Measurements from ENCODE around the gene L1CAM.

The L1CAM gene

GRCh38 chrX:153824348-153824747 lies 61.6 kb downstream of the L1CAM start:
- Histone ChIP-seq H3K27ac (ENCODE audit: extremely low read depth, low read depth, low read length) (no peak overlapping the region), H3K9me3 (ENCODE audit: control insufficient read depth, insufficient read depth, low read depth, low read length) (no peaks in the 10 kb centered on the region), H3K4me3 (ENCODE audit: low read depth, low read length) (no peak overlapping the region), H3K36me3 (ENCODE audit: control insufficient read depth in 2 of 2, insufficient read depth in 1 of 2, low read length in 2 of 2) (no peaks in the 10 kb centered on the region), H3K4me1 (ENCODE audit: control insufficient read depth, insufficient read depth, low read length) (no peaks in the 10 kb centered on the region)
- no peak for TF ChIP-seq OVOL3 (tag by site-specific recombination; IDR thresholded peaks at IDR 0.05)
- TF ChIP-seq ZNF292 (tag by site-specific recombination; IDR thresholded peaks at IDR 0.05; ENCODE audit: borderline replicate concordance, low read depth): no peak
- TF ChIP-seq, protein P1, sequence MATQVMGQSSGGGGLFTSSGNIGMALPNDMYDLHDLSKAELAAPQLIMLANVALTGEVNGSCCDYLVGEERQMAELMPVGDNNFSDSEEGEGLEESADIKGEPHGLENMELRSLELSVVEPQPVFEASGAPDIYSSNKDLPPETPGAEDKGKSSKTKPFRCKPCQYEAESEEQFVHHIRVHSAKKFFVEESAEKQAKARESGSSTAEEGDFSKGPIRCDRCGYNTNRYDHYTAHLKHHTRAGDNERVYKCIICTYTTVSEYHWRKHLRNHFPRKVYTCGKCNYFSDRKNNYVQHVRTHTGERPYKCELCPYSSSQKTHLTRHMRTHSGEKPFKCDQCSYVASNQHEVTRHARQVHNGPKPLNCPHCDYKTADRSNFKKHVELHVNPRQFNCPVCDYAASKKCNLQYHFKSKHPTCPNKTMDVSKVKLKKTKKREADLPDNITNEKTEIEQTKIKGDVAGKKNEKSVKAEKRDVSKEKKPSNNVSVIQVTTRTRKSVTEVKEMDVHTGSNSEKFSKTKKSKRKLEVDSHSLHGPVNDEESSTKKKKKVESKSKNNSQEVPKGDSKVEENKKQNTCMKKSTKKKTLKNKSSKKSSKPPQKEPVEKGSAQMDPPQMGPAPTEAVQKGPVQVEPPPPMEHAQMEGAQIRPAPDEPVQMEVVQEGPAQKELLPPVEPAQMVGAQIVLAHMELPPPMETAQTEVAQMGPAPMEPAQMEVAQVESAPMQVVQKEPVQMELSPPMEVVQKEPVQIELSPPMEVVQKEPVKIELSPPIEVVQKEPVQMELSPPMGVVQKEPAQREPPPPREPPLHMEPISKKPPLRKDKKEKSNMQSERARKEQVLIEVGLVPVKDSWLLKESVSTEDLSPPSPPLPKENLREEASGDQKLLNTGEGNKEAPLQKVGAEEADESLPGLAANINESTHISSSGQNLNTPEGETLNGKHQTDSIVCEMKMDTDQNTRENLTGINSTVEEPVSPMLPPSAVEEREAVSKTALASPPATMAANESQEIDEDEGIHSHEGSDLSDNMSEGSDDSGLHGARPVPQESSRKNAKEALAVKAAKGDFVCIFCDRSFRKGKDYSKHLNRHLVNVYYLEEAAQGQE (tag by site-specific recombination; IDR thresholded peaks at IDR 0.05): no peak
- no peak for TF ChIP-seq ZNF10 (tag by site-specific recombination; IDR thresholded peaks at IDR 0.05)
- no peak for TF ChIP-seq FEZF1 (tag by site-specific recombination; IDR thresholded peaks at IDR 0.05)
- no peak for TF ChIP-seq ZBTB20 (tag by site-specific recombination; IDR thresholded peaks at IDR 0.05)
- TF ChIP-seq ZNF423 (tag by site-specific recombination; IDR thresholded peaks at IDR 0.05): no peak
- TF ChIP-seq EGR2 (tag by site-specific recombination; IDR thresholded peaks at IDR 0.05; ENCODE audit: low read depth): no peak
- CTCF ChIA-PET: no interaction called here
- POLR2A ChIA-PET: no interaction called here

DNA sequence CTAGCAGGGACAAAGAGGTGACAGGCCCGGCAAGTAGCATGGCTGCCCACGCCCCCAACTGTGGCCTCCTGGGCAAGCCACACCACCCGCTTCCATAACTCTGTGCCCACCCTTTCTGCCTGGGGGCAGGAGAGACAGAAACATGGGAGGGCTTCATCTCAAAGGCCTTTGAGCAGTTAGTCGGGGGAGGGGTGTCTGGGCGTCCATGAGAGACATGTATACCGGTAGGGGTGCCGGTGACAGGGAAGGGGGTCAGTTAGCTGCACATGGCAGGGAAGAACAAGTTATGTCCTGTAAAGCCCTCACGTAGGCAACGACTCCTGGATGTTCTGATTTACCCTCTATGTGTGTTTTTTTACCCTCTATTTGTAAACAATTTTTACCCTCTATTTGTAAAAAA lies 64.9 kb downstream of the L1CAM start:
- H3K36me3 ChIP-seq (ENCODE audit: control insufficient read depth in 2 of 2, insufficient read depth in 1 of 2, low read length in 2 of 2): no peaks in the 10 kb centered on the region
- no peak overlapping the region for H3K4me3 ChIP-seq (ENCODE audit: low read depth, low read length)
- no peak for TF ChIP-seq HIC1 (tag by site-specific recombination; IDR thresholded peaks at IDR 0.05)
- TF ChIP-seq ZNF843 (tag by site-specific recombination; IDR thresholded peaks at IDR 0.05): no peak
- TF ChIP-seq KLF7 (tag by site-specific recombination; IDR thresholded peaks at IDR 0.05; ENCODE audit: borderline replicate concordance): no peak
- no peak for TF ChIP-seq ZFP41 (tag by site-specific recombination; IDR thresholded peaks at IDR 0.05; ENCODE audit: borderline replicate concordance)
- no peak for TF ChIP-seq ZBTB20 (tag by site-specific recombination; IDR thresholded peaks at IDR 0.05)
- no peak for TF ChIP-seq ZNF423 (tag by site-specific recombination; IDR thresholded peaks at IDR 0.05)
- no peak for TF ChIP-seq ZNF664 (tag by site-specific recombination; IDR thresholded peaks at IDR 0.05)
- TF ChIP-seq ZIC2 (tag by site-specific recombination; IDR thresholded peaks at IDR 0.05): no peak
- TF ChIP-seq ZNF121 (tag by site-specific recombination; IDR thresholded peaks at IDR 0.05): no peak
- TF ChIP-seq ZNF2 (tag by site-specific recombination; IDR thresholded peaks at IDR 0.05): no peak
- TF ChIP-seq ZNF148 (tag by site-specific recombination; IDR thresholded peaks at IDR 0.05; ENCODE audit: borderline replicate concordance): no peak
- TF ChIP-seq, protein P2, sequence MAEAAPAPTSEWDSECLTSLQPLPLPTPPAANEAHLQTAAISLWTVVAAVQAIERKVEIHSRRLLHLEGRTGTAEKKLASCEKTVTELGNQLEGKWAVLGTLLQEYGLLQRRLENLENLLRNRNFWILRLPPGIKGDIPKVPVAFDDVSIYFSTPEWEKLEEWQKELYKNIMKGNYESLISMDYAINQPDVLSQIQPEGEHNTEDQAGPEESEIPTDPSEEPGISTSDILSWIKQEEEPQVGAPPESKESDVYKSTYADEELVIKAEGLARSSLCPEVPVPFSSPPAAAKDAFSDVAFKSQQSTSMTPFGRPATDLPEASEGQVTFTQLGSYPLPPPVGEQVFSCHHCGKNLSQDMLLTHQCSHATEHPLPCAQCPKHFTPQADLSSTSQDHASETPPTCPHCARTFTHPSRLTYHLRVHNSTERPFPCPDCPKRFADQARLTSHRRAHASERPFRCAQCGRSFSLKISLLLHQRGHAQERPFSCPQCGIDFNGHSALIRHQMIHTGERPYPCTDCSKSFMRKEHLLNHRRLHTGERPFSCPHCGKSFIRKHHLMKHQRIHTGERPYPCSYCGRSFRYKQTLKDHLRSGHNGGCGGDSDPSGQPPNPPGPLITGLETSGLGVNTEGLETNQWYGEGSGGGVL (tag by site-specific recombination; IDR thresholded peaks at IDR 0.05): no peak
- TF ChIP-seq, protein P3, sequence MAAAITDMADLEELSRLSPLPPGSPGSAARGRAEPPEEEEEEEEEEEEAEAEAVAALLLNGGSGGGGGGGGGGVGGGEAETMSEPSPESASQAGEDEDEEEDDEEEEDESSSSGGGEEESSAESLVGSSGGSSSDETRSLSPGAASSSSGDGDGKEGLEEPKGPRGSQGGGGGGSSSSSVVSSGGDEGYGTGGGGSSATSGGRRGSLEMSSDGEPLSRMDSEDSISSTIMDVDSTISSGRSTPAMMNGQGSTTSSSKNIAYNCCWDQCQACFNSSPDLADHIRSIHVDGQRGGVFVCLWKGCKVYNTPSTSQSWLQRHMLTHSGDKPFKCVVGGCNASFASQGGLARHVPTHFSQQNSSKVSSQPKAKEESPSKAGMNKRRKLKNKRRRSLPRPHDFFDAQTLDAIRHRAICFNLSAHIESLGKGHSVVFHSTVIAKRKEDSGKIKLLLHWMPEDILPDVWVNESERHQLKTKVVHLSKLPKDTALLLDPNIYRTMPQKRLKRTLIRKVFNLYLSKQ (tag by site-specific recombination; IDR thresholded peaks at IDR 0.05; ENCODE audit: borderline replicate concordance): no peak
- no peak for TF ChIP-seq ZNF645 (tag by site-specific recombination; IDR thresholded peaks at IDR 0.05)
- no peak for TF ChIP-seq ZNF341 (tag by site-specific recombination; IDR thresholded peaks at IDR 0.05; ENCODE audit: low read depth)
- H3K27ac ChIP-seq (ENCODE audit: extremely low read depth, low read depth, low read length): no peak overlapping the region
- no peaks in the 10 kb centered on the region for H3K4me1 ChIP-seq (ENCODE audit: control insufficient read depth, insufficient read depth, low read length)
- H3K9me3 ChIP-seq (ENCODE audit: control insufficient read depth, insufficient read depth, low read depth, low read length): no peaks in the 10 kb centered on the region
- POLR2A ChIA-PET: no interaction called here
- CTCF ChIA-PET: interaction anchor here (0.7 kb wide), 1 partner anchor 92 kb away, joined by 3 read pairs; no protein-coding TSS in a partner anchor

All from HEK293 (cell line).